HepG2 (cell line): Measurements from ENCODE around the gene SLC25A5. TPM values are rescaled to one million over a fixed set of nuclear protein-coding genes. Genes with fewer than 3 reads are reported as not detected.

Source experiments
- ATAC-seq: fragments of 200-7000 bp; cut with Tn5 transposase; 3 replicates; pipeline ENCODE4 v1.9.1; 2020; ENCODE audit warnings: mild to moderate bottlenecking, moderate library complexity
- BruUV-seq: library from RNA; stranded (reverse); fragments of 400-500 nt; replicated peaks from 2 replicates; lab custom pipeline; 2021; lab: Mats Ljungman, UMichigan
- CTCF ChIA-PET: fragments of 300-600 bp; formaldehyde crosslinking; extraction: SDS; loops from one replicate; lab custom pipeline; 2021; ENCODE audit warnings: low total read pairs, inconsistent platforms, low intra/inter-chr PET ratio; lab: Yijun Ruan, JAX
- POLR2A ChIA-PET: fragments of 350-600 bp; sonication (Branson Sonifier 250); formaldehyde crosslinking; loops from one replicate; lab custom pipeline; 2020; ENCODE audit warnings: antibody characterized with exemption, inconsistent platforms; lab: Yijun Ruan, JAX
- DNase-seq: peaks from one replicate; pipeline ENCODE4 v3.0.0-alpha.2; 2015; ENCODE audit warnings: low spot score
- FAIRE-seq: peaks from 3 replicates; lab custom pipeline; 2011; peaks lifted over from hg19 to GRCh38; lab: Jason Lieb, UNC
- H2AFZ ChIP-seq: one replicate; pipeline ENCODE4 v1.6.1; 2011; ENCODE audit warnings: low read length, inconsistent platforms
- H3K27ac ChIP-seq: fragments of 300-600 bp; 3 replicates; pipeline ENCODE4 v1.8.0; 2011; ENCODE audit warnings: mixed run types, mild to moderate bottlenecking, mixed read lengths, low read length, inconsistent platforms; ENCODE audit not compliant: insufficient read depth; ENCODE audit errors: extremely low read length
- H3K27me3 ChIP-seq, 2 experiments: fragments of 200-600 bp in 1 of 2; 2 replicates in 1 of 2; 3 replicates in 1 of 2; pipeline versions ENCODE4 v1.6.0 to v1.8.0; 2011; ENCODE audit warnings: low read length in 2 of 2, mild to moderate bottlenecking in 2 of 2, moderate library complexity in 2 of 2, inconsistent platforms in 1 of 2; ENCODE audit not compliant: insufficient read depth in 2 of 2, control insufficient read depth in 1 of 2
- H3K36me3 ChIP-seq, 2 experiments: fragments of 200-600 bp in 1 of 2; replicated peaks in 1 of 2; 2 replicates in 1 of 2; 3 replicates in 1 of 2; pipeline versions ENCODE4 v1.5.1 to v1.8.0; 2011; ENCODE audit warnings: low read length in 2 of 2, inconsistent platforms in 1 of 2; ENCODE audit not compliant: insufficient read depth in 2 of 2, control insufficient read depth in 1 of 2
- H3K4me1 ChIP-seq: 2 replicates; pipeline ENCODE4 v1.5.1; 2012; ENCODE audit warnings: low read length, inconsistent platforms; ENCODE audit not compliant: insufficient read depth
- H3K4me2 ChIP-seq: 2 replicates; pipeline ENCODE4 v1.6.0; 2011; ENCODE audit warnings: low read depth, low read length, inconsistent platforms
- H3K4me3 ChIP-seq, 3 experiments: fragments of 200-600 bp in 1 of 3; sonication (generic), shearing (Covaris generic) in 1 of 3; replicated peaks in 1 of 3; 2 replicates each; pipeline ENCODE4 v1.5.1; 2011 to 2016; ENCODE audit warnings: low read length in 3 of 3, inconsistent platforms in 2 of 3, low read depth in 2 of 3, mild to moderate bottlenecking in 2 of 3, control low read depth in 1 of 3, mixed read lengths in 1 of 3; ENCODE audit not compliant: insufficient read depth in 1 of 3
- H3K79me2 ChIP-seq: one replicate; pipeline ENCODE4 v1.6.1; 2011; ENCODE audit warnings: low read length, inconsistent platforms; ENCODE audit not compliant: insufficient read depth
- H3K9ac ChIP-seq: 2 replicates; pipeline ENCODE4 v1.6.0; 2011; ENCODE audit warnings: mild to moderate bottlenecking, low read depth, low read length, inconsistent platforms; ENCODE audit not compliant: insufficient read depth
- H3K9me3 ChIP-seq: 2 replicates; pipeline ENCODE4 v1.5.1; 2012; ENCODE audit warnings: mild to moderate bottlenecking, low read length
- H4K20me1 ChIP-seq: 2 replicates; pipeline ENCODE4 v1.6.0; 2011; ENCODE audit warnings: inconsistent platforms, mild to moderate bottlenecking, low read length, moderate library complexity; ENCODE audit not compliant: insufficient read depth
- DMAP1 ChIP-seq: IDR thresholded peaks from 2 replicates; pipeline ENCODE4 v1.6.1; 2016
- DMTF1 ChIP-seq: sonication (generic); formaldehyde crosslinking; IDR thresholded peaks from 2 replicates; pipeline ENCODE4 v1.4.0; 2020; ENCODE audit warnings: mild to moderate bottlenecking, missing genetic modification reagents
- HMGXB3 ChIP-seq: sonication (generic); formaldehyde crosslinking; IDR thresholded peaks from 2 replicates; pipeline ENCODE4 v1.4.0; 2020; ENCODE audit warnings: missing genetic modification reagents, borderline replicate concordance
- PCBP2 ChIP-seq: fragments of 200-400 bp; formaldehyde crosslinking; optimal IDR thresholded peaks from 2 replicates; pipeline ENCODE3; 2018; ENCODE audit warnings: low read length, low read depth; ENCODE audit not compliant: poor library complexity, severe bottlenecking
- PHB2 ChIP-seq: fragments of 450-650 bp; IDR thresholded peaks from 2 replicates; pipeline ENCODE4 v1.6.1; 2018; ENCODE audit not compliant: partially characterized antibody
- ZBTB1 ChIP-seq: sonication (generic); formaldehyde crosslinking; IDR thresholded peaks from 2 replicates; pipeline ENCODE4 v1.4.0; 2020; ENCODE audit warnings: missing genetic modification reagents, borderline replicate concordance
- ZNF501 ChIP-seq: sonication (generic); formaldehyde crosslinking; IDR thresholded peaks from 2 replicates; pipeline ENCODE4 v1.5.1; 2020; ENCODE audit warnings: mild to moderate bottlenecking, moderate library complexity, missing genetic modification reagents
- ZNF605 ChIP-seq: sonication (generic); formaldehyde crosslinking; IDR thresholded peaks from 2 replicates; pipeline ENCODE4 v1.8.0; 2022; ENCODE audit warnings: mild to moderate bottlenecking, missing genetic modification reagents
- ZNF660 ChIP-seq: sonication (generic); formaldehyde crosslinking; IDR thresholded peaks from 2 replicates; pipeline ENCODE4 v1.5.1; 2020; ENCODE audit warnings: mild to moderate bottlenecking, low read depth, missing genetic modification reagents, borderline replicate concordance
- ZNF687 ChIP-seq: sonication (generic); formaldehyde crosslinking; IDR thresholded peaks from 2 replicates; pipeline ENCODE4 v1.5.1; 2020; ENCODE audit warnings: mild to moderate bottlenecking, missing genetic modification reagents, moderate library complexity
- WGBS: methylation state at CpG from one replicate; pipeline ENCODE4 v1.1.6; 2017; ENCODE audit warnings: low lambda C conversion rate; 5-methylcytosine and 5-hydroxymethylcytosine counted together
- in situ Hi-C: cut with HindIII; loops from 2 replicates; pipeline ENCODE4 v1.10.0; 2017; ENCODE audit warnings: low pct_unique_long_range_greater_than_20kb; ENCODE audit not compliant: extremely low pct_ligation_motif_present
- intact Hi-C: fragments of 100-400 bp; cut with micrococcal nuclease; formaldehyde crosslinking; loops from one replicate; pipeline ENCODE4 v1.10.0; 2022; ENCODE audit not compliant: unreplicated experiment
- polyA plus RNA-seq, 8 experiments: library from polyadenylated mRNA; depleted of rRNA in 3 of 8; stranded (reverse) in 7 of 8; unstranded in 1 of 8; fragments of >200 nt; fragmentation: Illumina TruSeq in 4 of 8; extraction: Trizol in 4 of 8; gene quantifications; 2 replicates each; pipeline versions ENCODE4 v1.2.1 to v1.2.3, GENCODE V29; 2011 to 2016; ENCODE audit warnings: low read depth in 4 of 8, missing spikeins in 1 of 8, mixed read lengths in 1 of 8; ENCODE audit not compliant: insufficient read depth in 1 of 8
- total RNA-seq, 5 experiments: library from RNA; depleted of rRNA; stranded (reverse); fragments of >200 nt; fragmentation: Illumina TruSeq; extraction: Trizol; gene quantifications; 2 replicates each; pipeline ENCODE4 v1.2.3, GENCODE V29; 2016; ENCODE audit warnings: low read depth in 1 of 5

The SLC25A5 gene
- total and polyA plus RNA-seq, 2 of the 13 experiments (the other 11 are each of a cell fraction or from before 2014, with no cell fraction given) = 300 to 402 TPM

DNA sequence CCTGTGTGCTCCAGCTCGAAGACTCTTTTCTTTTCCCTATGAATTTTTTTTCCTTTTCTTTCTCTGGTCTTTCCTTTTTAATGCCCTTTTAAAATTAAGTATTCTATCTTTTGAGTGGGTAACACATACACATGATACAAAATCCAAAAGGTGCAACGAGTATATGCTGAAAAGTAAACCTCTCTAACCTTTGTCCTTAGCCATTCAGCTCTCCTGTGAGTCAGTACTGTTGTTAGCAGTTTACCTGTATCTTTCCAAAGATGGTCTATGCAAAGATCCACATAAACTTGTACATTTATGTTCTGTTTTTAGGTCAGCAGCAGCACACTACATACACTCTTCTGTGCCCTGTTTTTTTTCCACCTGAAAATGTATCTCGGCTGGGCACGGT lies 40.5 kb upstream of the SLC25A5 start (continued):
- TF ChIP-seq ZNF687 (CRISPR knock-in tag) = no peak
- no peak for TF ChIP-seq DMAP1 (CRISPR knock-in tag)
- no peak for TF ChIP-seq ZNF605 (CRISPR knock-in tag)

DNA sequence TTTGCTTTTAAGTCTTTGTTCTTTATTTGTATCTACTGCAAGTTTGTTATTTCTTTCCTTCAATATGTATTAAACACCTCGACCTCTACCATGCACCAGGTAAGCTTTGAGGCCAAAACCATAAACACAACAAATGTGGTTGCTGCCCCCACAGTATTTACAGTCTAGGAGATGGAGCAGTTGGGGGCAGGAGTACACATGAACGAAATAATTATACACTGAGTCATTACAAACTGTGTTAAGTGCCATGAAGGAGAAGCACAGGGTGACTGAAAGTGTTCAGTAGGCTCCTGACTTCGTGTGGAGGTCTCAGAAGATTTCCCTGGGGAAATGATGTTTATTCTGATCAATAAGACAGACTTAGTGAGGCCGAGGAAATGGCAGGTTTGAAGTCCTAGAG lies 38.8 kb upstream of the SLC25A5 start:
- Histone ChIP-seq H3K27ac (no peak overlapping the region), H3K4me1 (peaks cover 27% of the 10 kb centered on the region), H2AFZ (no peak overlapping the region), H3K27me3 (no peaks in the 10 kb centered on the region), H3K79me2 (no peaks in the 10 kb centered on the region), H4K20me1 (no peaks in the 10 kb centered on the region), H3K4me3 (no peak overlapping the region), H3K9me3 (no peaks in the 10 kb centered on the region), H3K36me3 (no peaks in the 10 kb centered on the region; a peak in 1 of 5 replicates), H3K4me2 (no peak overlapping the region), H3K9ac (no peak overlapping the region)
- DNase-seq (no peak), ATAC-seq (no peak), FAIRE-seq (no peak)
- ChIA-PET CTCF (no interaction called here), POLR2A (no interaction called here)
- BruUV-seq = no TSS peak
- 69% methylated on average over 2 of the region's 4 CpGs for WGBS
- in situ Hi-C loops (no loop called here), intact Hi-C loops (no loop called here)
- TF ChIP-seq HMGXB3 (CRISPR knock-in tag) = no peak
- TF ChIP-seq ZBTB1 (CRISPR knock-in tag) = no peak
- TF ChIP-seq PHB2 = no peak
- no peak for TF ChIP-seq ZNF501 (CRISPR knock-in tag)
- no peak for TF ChIP-seq ZNF660 (CRISPR knock-in tag)
- no peak for TF ChIP-seq PCBP2
- TF ChIP-seq DMTF1 (CRISPR knock-in tag) = no peak
